Activated B cell treated with CpG ODN at 0.5 μM for 24 hours (primary cell): Measurements from ENCODE around the gene IFNA2. TPM values are rescaled to one million over a fixed set of nuclear protein-coding genes. Genes with fewer than 3 reads are reported as not detected.

ENCODE experiments used
- ATAC-seq: fragments of 200-7000 bp; cut with Tn5 transposase; one replicate; pipeline ENCODE4 v1.10.0; 2021; ENCODE audit warnings: low read depth, mild to moderate bottlenecking, moderate library complexity
- CTCF ChIA-PET: fragments of 350-600 bp; sonication (Branson Sonifier 250); formaldehyde crosslinking; loops from one replicate; lab custom pipeline; 2021; ENCODE audit warnings: antibody characterized with exemption; lab: Charles Lee
- POLR2A ChIA-PET: fragments of 350-600 bp; sonication (Branson Sonifier 250); formaldehyde crosslinking; loops from one replicate; lab custom pipeline; 2021; ENCODE audit warnings: antibody characterized with exemption; lab: Charles Lee
- DNase-seq: peaks from one replicate; pipeline ENCODE4 v3.0.0; 2022
- H3K27ac Mint-ChIP-seq: one replicate; pipeline ENCODE4 v1.8.0; 2020; ENCODE audit warnings: mixed read lengths
- H3K27me3 Mint-ChIP-seq: one replicate; pipeline ENCODE4 v1.8.0; 2021; ENCODE audit warnings: mixed read lengths
- H3K36me3 Mint-ChIP-seq: one replicate; pipeline ENCODE4 v1.8.0; 2021; ENCODE audit warnings: low read depth, mixed read lengths
- H3K4me1 Mint-ChIP-seq: one replicate; pipeline ENCODE4 v1.8.0; 2021; ENCODE audit warnings: mixed read lengths
- H3K4me3 Mint-ChIP-seq: one replicate; pipeline ENCODE4 v1.8.0; 2020; ENCODE audit warnings: mild to moderate bottlenecking, mixed read lengths
- H3K9me3 Mint-ChIP-seq: one replicate; pipeline ENCODE4 v1.8.0; 2020; ENCODE audit warnings: mixed read lengths
- intact Hi-C: fragments of 100-400 bp; cut with micrococcal nuclease; formaldehyde crosslinking; loops from one replicate; pipeline ENCODE4 v1.15.1; 2024
- total RNA-seq: library from RNA; stranded (reverse); gene quantifications from 2 replicates; pipeline ENCODE4 v1.2.3, GENCODE V29; 2022
- TF ChIP-seq, protein P1 (sequence below): fragments of 200-600 bp; IDR thresholded peaks from one replicate; pipeline ENCODE4 v1.8.0; 2022; ENCODE audit warnings: antibody characterized with exemption, mild to moderate bottlenecking

The IFNA2 gene
- total RNA-seq, 1 donor from 2014 or later, result not detected

DNA sequence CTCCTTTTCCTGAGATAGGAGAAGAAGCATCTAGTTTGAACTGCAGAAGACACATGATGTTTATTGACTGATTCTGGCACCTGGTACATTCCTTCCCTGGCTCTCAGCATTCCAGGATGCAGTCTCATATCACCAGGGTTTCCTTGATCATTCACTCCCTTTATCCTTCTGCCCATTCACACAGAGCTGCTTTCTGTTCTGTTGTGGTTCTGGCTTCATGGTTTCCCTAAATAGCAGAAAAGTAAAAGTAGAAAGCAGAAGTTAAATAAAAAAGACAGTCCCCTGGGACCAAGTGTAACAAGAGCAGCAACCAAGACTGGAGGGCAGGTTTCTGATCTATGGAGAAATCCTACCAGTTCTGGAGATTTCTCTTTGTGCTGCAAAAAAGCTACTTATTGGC is 26.9 kb upstream of the IFNA2 start:
- CTCF ChIA-PET, result interaction anchor here (1.2 to 2.8 kb wide), 2 partner anchors 16 to 23 kb away, joined by 4 to 8 read pairs; no protein-coding TSS in a partner anchor

DNA sequence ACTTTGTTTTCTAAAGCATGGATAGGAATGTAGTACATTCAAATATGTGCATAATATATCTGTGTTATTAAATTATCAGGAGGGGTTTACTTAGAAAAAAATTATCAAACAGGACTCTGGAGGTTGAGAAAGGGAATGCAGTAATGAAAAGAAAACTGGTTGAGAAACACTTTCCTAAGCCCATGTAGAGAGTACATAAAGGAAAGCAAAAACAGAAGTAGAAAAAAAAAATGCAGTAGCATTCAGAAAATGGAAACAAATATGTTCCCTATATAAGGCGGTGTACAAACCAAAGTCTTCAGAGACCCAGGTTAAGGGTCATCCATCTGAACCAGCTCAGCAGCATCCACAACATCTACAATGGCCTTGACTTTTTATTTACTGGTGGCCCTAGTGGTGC is 23.6 kb upstream of the IFNA2 start, which contains the start of gene IFNA8:
TSS of gene IFNA8 (plus strand) at position 301 of the 400 bp plus-strand sequence. CDS start at position 361, 60 bp downstream.
- Mint-ChIP-seq H3K27me3 (peaks cover 37% of the 10 kb centered on the region), H3K4me1 (peaks cover 29% of the 10 kb centered on the region), H3K27ac (no peak within 1 kb of the TSS), H3K9me3 (no peaks in the 10 kb centered on the region), H3K36me3 (no peaks in the 10 kb centered on the region), H3K4me3 (no peak within 1 kb of the TSS)
- ATAC-seq (no peak), DNase-seq (no peak)
- ChIA-PET CTCF (interaction anchor here (1.9 kb wide), 1 partner anchor 13 kb away, joined by 8 read pairs; no protein-coding TSS in a partner anchor), POLR2A (no interaction called here)
- TF ChIP-seq, protein P1, sequence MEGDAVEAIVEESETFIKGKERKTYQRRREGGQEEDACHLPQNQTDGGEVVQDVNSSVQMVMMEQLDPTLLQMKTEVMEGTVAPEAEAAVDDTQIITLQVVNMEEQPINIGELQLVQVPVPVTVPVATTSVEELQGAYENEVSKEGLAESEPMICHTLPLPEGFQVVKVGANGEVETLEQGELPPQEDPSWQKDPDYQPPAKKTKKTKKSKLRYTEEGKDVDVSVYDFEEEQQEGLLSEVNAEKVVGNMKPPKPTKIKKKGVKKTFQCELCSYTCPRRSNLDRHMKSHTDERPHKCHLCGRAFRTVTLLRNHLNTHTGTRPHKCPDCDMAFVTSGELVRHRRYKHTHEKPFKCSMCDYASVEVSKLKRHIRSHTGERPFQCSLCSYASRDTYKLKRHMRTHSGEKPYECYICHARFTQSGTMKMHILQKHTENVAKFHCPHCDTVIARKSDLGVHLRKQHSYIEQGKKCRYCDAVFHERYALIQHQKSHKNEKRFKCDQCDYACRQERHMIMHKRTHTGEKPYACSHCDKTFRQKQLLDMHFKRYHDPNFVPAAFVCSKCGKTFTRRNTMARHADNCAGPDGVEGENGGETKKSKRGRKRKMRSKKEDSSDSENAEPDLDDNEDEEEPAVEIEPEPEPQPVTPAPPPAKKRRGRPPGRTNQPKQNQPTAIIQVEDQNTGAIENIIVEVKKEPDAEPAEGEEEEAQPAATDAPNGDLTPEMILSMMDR, result no peak
- intact Hi-C loops, result no loop called here

More for the DNA sequence above, 26.9 kb upstream of the IFNA2 start:
- peaks cover 41% of the 10 kb centered on the region for H3K27me3 Mint-ChIP-seq
- intact Hi-C loops, result no loop called here
- H3K9me3 Mint-ChIP-seq, result no peaks in the 10 kb centered on the region
- TF ChIP-seq, protein P1, result no peak
- DNase-seq (no peak), ATAC-seq (peak; percentile 84)
- POLR2A ChIA-PET, result no interaction called here
- H3K27ac Mint-ChIP-seq, result no peak overlapping the region
- H3K36me3 Mint-ChIP-seq, result no peaks in the 10 kb centered on the region
- H3K4me1 Mint-ChIP-seq, result peaks cover 31% of the 10 kb centered on the region
- H3K4me3 Mint-ChIP-seq, result peak overlapping the region; percentile 60

DNA sequence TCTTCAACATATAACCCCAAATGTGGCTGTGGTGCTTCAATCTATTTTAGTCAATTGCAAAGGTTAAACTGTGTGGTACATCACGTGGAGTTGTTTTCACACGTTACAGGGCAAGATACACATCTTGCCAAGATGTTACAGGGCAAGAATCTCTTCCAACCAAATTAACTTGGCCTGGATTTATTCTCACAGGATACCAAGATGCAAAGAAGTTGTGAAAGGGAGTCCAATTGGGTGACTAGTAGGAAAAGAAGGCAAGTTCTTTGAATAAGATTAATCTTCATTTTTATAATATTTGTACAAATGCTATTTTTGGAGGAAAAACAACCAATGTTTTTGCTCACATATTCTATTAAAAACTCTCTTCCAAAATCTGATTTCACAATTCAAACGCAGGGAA is 18.9 kb upstream of the IFNA2 start:
- H3K36me3 Mint-ChIP-seq, result no peaks in the 10 kb centered on the region
- H3K9me3 Mint-ChIP-seq, result no peaks in the 10 kb centered on the region
- H3K27ac Mint-ChIP-seq, result no peak overlapping the region
- intact Hi-C loops, result loop anchor here (2.0 kb wide), 1 partner anchor 21 kb away; no protein-coding TSS in a partner anchor
- ATAC-seq, result no peak
- H3K4me3 Mint-ChIP-seq, result no peak overlapping the region
- ChIA-PET CTCF (no interaction called here), POLR2A (no interaction called here)
- peaks cover 46% of the 10 kb centered on the region for H3K27me3 Mint-ChIP-seq
- DNase-seq, result no peak
- TF ChIP-seq, protein P1, result no peak
- H3K4me1 Mint-ChIP-seq, result peaks cover 11% of the 10 kb centered on the region

DNA sequence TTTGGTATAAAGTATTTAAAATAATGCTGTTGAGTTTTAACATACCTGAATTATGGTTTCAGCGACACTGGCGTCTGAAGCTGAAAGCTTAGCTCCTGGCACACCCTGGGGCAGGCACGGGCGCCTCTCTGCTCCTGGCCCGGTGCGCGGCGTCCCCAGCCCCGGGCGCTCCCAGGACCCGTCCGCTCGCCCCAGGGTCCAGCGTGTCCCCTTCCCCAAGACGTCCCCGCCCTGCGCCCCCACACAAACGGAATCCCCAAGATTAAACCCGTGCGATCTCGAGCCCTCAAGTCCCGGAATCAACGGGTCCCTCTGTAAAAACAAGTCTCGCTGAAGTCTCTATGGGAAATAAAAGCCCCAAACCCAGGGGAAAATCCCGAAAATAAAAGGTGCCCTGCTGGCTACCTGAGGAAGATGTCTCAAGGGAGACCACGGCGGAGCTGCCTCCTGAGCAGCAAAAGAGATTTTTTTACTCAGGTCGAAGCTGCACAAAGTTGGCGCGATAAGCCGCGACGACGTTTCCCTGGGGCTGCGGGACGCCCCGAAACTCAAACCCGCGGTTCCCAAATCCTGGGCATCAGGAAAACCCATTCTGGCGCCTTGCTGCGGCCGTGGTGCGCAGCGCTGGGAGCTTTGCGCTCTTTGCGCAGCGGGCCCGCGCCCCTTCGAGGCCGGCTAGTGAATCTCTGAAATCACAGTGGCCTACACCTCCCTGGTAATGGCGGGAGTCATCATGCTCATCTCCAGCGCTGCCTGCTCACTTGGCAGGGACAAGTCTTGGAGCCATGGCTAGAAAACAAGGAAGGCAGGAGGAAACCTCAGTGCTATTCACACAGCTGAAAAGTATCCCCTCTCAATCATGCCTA is 17.4 kb upstream of the IFNA2 start:
- intact Hi-C loops, result loop anchor here (2.0 kb wide), 1 partner anchor 14 kb away; no protein-coding TSS in a partner anchor
- ChIA-PET CTCF (interaction anchor here (0.5 to 1.8 kb wide), 4 partner anchors 9 to 76 kb away, joined by 3 to 8 read pairs (median 5); no protein-coding TSS in a partner anchor), POLR2A (no interaction called here)
- DNase-seq (no peak), ATAC-seq (no peak)
- no peaks in the 10 kb centered on the region for H3K9me3 Mint-ChIP-seq
- TF ChIP-seq, protein P1, result no peak
- H3K4me1 Mint-ChIP-seq, result peaks cover 11% of the 10 kb centered on the region
- H3K4me3 Mint-ChIP-seq, result peak overlapping the region; percentile 42
- no peak overlapping the region for H3K27ac Mint-ChIP-seq
- peaks cover 53% of the 10 kb centered on the region for H3K27me3 Mint-ChIP-seq
- H3K36me3 Mint-ChIP-seq, result no peaks in the 10 kb centered on the region

DNA sequence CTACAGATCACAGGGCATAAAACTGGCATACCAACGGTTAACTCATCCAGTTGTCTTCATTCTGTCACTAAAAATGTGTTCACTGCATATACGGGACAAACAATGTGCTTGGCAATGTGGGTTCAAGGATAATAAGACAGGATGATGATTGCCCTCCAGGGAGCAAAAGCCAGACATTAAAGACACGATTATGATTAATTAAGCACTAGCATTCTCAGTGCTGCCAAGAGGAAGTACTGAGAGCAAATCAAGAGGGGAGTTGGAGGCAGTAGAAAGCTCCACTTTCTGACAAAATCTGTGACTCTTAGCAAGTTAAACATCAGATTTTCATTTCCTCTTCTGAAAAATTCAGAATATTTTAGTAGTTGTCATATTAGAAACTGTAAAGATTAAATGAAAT is 14.8 kb upstream of the IFNA2 start:
- DNase-seq (no peak), ATAC-seq (no peak)
- ChIA-PET POLR2A (no interaction called here), CTCF (no interaction called here)
- H3K27me3 Mint-ChIP-seq, result peaks cover 60% of the 10 kb centered on the region
- H3K9me3 Mint-ChIP-seq, result no peaks in the 10 kb centered on the region
- TF ChIP-seq, protein P1, result no peak
- intact Hi-C loops, result loop anchor here (5.0 kb wide), 2 partner anchors 148 to 203 kb away; no protein-coding TSS in a partner anchor
- H3K36me3 Mint-ChIP-seq, result no peaks in the 10 kb centered on the region
- no peak overlapping the region for H3K4me3 Mint-ChIP-seq
- H3K27ac Mint-ChIP-seq, result no peak overlapping the region
- peaks cover 16% of the 10 kb centered on the region for H3K4me1 Mint-ChIP-seq
